Lung microvascular endothelial cell (primary cell): Measurements from ENCODE around the gene LIN28B. TPM values are rescaled to one million over a fixed set of nuclear protein-coding genes. Genes with fewer than 3 reads are reported as not detected.
"Not testable (repeated sequence)": the region's sequence is repeated elsewhere in the genome, so short reads cannot be mapped to it uniquely, and the experiment has no call there.

ENCODE experiments used
- DNase-seq, 2 donors: peaks; one replicate each; pipeline versions ENCODE4 v3.0.0 to v3.0.0-alpha.2; 2010; ENCODE audit warnings: low read depth in 2 of 2
- total RNA-seq: library from RNA; depleted of rRNA; stranded (reverse); fragments of >200 nt; gene quantifications from 2 replicates; pipeline ENCODE4 v1.2.1, GENCODE V29; 2014

The LIN28B gene
- not detected in 2 replicates for total RNA-seq

DNA sequence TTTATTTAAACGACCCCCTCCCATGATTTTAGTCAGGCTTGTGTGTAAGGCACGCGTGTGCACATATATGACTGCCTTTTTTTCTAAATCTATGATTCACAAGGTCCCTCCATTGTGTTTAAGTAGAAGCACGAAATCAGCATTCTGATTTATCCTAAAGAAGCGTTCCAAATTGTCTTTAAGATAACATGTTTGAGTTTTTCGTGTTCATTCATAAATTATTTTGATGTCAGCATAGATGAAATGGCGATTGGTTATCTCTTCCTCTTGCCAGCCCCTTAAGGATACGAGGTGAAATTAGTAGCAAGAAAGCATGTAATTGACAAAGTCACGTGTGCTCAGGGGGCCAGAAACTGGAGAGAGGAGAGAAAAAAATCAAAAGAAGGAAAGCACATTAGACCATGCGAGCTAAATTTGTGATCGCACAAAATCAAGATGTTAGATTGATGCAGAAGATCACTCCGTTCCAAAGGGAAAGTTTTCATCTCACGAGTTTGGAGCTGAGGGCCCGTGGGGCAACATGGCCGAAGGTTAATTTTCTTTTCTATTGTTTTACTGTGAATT, at the start of gene LIN28B:
LIN28B (plus strand) TSS at position 377 of the 564 bp plus-strand sequence; CDS start at position 521, 144 bp downstream.
- no peak for DNase-seq

- DNase-seq, result no peak
Measured at GRCh38 chr6:104908031-104908887, 48.6 kb upstream of the LIN28B start.

DNA sequence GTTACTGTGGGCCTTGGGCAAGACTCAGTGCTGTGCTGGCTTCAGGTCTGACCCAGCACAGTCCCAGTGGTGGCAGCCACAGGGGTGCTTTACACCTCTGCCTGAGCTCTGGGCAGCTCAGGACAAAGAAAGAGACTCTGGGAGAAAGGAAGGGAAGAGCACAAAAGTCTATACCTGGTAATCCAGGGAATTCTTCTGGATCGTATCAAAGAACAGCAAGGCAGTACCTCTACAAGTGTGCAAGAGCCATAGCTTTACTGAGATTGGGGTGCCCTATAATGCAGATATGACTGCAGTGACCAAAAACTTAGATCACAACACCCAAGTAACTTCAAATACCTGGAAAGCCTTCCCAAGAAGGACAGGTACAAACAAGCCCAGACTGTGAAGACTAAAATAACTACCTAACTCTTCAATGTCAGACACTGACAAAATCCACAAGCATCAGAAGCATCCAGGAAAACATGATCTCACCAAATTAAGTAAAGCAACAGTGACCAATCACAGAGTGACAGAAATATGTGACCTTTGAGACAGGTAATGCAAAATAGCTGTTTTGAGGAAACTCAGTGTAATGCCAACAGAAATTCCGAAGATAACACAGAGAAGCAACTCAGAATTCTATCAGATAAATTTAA, 47.9 kb upstream of the LIN28B start:
- no peak for DNase-seq

DNA sequence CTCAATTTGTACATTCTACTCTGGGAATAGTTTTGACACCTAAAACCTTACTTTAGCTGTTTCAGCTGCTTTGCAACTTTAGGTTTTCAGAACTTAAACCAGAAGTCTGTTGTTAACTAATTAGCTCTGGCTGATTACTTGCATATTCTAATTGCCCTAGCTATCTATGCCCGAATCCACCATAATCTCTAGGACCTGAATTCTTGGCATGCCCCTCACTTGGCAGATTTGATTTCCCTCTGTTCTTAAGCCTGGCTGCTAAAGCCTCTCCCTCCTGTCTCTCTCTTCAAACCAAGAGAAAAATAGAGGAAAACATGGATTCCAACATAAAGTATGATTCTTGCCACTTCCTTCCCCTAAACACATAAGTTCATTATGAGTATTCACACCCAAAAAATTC, 35.0 kb upstream of the LIN28B start:
- no peak for DNase-seq

GRCh38 chr6:104928141-104928540, 28.8 kb upstream of the LIN28B start:
- DNase-seq, result no peak

- no peak for DNase-seq
Measured at GRCh38 chr6:104929353-104929752, 27.6 kb upstream of the LIN28B start.

DNA sequence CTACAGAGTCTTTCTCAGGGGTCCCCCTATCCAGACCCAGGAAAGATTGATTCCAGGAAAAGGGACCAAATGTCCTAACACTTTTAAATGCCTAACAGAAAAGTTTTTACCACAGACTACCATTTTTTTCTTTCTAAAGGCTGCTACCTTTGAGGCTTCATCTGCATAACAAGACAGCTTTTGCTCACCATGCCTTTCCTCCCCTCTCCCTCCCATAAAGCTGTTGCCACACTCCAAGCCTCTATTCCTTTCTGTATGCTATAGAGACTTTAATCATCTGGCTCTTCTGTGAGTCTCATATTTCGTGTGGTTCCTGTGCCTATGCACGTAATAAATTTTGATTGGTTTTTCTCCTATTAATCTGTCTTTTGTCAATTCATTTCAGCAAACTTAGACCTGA, 26.0 kb upstream of the LIN28B start:
- no peak for DNase-seq

DNA sequence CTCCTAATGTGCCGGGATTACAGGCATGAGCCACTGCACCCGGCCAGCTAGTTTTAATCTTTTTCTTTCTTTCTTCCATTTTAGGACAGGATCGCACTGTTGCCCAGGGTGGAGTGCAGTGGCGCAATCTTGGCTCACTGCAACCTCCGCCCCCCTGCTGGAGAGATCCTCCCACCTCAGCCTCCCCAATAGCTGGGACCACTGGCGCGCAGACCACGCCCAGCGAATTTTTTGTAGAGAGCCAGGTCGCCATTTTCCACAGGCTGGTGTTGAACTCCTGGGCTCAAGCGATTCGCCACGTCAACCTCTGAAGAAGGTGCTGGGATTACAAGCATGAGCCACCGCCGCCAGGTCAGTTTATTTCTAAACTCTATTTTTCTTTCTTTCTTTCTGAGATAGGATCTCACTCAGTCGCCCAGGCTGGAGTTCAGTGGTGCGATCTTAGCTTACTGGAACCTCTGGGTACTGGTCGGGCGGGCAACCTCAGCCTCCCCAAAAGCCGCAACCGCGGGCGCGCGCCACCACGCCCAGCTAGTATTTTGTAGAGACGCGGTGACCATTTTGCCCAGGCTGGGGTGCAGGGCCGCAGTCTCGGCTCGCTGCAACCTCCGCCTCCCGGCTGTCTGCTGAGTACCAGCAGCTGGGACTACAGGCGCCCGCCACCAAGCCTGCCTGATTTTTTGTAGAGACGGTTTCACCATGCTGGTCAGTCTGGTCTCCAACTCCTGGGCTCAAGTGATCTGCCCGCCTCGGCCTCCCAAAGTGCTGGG, 20.0 kb upstream of the LIN28B start:
- DNase-seq, result no peak

DNA sequence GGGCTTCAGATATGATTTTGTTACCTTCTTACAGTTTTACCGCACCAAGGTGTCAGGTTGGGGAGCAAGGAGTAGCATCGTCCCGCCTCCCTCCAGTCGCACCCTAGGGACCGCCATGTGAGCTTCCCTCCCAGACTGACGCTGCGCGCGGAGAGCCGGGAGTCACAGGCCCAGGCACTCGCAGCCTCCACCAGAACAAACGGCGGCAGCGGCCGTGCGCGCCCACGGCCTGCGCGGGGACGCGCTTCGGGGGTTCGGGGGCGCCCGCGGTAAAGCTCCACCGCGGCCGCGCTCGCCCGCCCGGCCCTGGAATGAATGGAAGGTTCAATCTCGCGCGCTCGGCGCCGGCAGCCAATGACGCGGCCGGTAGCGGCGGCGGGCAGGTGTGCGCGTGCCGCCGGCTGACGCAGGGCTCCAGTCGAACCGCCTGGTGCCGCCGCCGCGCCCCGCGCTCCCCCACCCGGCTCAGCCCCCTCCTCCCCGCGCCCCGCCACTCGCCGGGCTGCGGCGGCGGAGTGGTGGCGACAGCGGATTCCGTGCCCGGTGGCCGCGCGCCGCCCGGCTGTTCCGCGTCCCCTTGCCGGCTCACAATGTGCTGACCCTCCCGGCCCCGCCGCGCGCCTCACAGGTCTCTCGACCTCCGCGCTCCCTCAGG, 16.5 kb upstream of the LIN28B start:
- peak in 1 of 2 donors; percentile 2 for DNase-seq

DNA sequence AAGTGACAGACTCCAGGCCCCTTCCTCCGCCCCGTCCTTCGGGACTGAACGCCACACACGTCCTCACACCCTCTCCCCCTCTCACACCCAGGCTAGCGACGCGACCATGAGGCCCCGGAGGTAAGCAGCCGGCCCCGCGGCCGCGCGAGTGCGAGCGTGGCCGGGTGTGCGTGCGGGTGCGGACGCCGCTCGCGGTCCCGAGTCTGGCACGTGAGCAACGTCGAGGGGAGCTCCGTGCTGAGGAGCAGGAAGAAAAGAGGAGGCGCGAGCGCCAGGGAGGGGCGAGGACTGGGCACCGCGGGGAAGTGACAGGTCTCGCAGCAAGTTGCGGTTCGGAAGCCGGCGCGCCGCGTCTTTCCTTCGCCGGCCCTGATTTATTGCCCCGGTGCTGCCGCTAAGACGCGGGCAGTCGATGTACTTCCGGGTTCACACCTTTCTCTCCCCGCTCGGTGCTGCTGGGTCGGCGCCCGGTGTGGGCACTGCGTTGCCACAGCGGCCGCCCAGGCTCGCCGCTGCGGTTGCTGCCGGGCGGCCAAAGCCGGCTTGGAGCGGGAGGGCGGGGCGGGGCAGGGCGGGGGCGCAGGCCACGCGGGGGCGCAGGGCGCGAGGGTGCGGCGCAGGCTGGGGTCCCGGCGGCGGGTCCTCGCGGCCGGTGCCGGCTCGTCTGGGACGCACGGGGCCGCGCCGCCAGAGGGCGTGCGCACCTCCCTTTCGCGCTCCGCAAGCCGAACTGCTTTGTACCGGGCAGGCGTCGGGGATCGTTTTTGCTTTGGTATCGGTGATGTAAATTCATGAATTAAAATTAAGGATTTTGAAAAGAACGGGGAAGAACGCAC, 15.8 kb upstream of the LIN28B start:
- peak; percentile 40 to 63 for DNase-seq

GRCh38 chr6:104941729-104942091, 15.2 kb upstream of the LIN28B start:
- no peak for DNase-seq

GRCh38 chr6:104943781-104944180, 13.1 kb upstream of the LIN28B start:
- DNase-seq, result peak; percentile 37 to 38

GRCh38 chr6:104949206-104949605, 7.7 kb upstream of the LIN28B start:
- DNase-seq, result no peak

DNA sequence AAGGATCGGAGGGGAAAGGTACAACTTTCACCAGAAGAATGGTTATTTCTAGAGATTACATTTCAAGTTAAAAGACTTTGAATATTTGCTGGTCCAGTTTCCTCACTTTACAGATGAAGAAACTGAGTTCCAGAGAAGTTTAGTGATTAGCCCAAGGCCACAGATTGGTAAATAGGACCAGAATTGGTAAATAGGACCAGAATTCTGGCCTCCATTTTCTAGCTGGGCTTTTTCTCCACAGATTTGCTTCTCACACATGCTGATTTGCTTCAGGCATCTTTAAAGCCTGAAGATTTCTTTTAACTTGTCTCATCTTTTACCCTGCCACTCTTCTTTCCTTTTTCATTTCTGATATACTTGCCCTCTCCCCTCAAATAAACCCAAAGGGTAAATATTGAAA, 5.2 kb upstream of the LIN28B start:
- no peak for DNase-seq

GRCh38 chr6:104952911-104953399, 4.0 kb upstream of the LIN28B start:
- DNase-seq, result no peak

DNA sequence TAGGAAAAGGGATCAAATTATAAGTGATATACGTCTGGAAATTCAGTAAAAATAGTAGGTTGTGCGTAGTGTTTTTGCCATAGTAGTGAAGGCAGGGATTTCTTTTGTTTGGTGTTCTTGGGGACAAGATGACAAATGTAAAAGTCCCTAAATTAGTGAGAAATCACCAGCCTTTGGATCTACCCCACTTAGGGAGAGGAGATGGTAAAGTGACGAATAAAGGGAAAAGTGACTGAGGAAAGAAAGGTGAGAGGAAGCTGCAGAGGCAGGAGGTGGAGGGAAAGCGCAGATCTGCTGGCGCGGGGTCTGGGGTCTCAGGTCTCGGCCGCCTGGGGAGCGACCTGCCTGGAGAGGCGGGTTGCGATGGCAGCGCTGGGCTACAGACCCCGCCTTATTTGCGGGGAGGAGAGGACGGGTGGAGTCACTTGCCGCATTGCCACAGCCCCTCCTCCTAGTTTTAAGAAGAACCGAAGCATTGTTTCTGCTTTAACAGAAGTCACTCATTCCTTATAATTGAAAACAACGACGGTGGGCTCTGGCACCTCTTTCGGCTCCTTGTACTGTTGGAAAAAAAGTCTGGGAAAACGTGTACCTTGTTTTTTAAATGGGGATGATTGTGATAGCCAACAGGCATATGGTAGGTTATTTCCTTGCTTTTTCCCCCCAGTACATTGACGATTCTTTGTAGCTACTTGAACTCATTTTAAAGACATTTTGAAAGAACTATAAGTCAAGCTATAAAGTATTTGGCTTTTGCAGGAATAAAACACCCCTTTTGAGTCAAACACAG, 3.3 kb upstream of the LIN28B start:
- DNase-seq, result not testable (repeated sequence)

- DNase-seq, result no peak
Measured at GRCh38 chr6:104954190-104954797, 2.6 kb upstream of the LIN28B start.

DNA sequence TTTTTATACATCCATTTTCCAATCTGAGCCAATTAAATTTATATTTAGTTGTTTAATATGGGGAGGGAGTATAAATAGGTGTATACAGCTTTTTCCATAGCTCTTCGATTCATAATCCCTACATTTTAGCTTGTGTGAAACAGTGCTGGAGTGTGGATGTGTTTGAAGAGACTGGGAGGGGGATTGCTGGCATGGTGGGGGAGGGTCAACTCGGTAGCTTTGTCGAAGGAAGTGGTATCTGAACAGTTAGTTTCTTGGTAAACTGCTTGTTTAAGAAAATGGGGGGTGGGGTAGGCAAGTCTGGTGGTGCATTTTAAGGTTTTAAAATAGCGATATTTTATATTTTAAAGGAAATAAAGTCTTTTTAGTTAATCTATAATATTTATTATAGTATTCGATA, 1.4 kb upstream of the LIN28B start:
- no peak for DNase-seq
